Fibroblast of mammary gland (primary cell): ENCODE results near the gene PDE6A.
"Not testable (repeated sequence)": the region's sequence is repeated elsewhere in the genome, so short reads cannot be mapped to it uniquely, and the experiment has no call there.

Experiments
- DNase-seq: peaks from one replicate; pipeline ENCODE4 v3.0.0-alpha.2; 2010; ENCODE audit warnings: low read depth
- H3K4me3 ChIP-seq: 2 replicates; pipeline ENCODE4 v1.5.1; 2011; ENCODE audit warnings: low read depth, mild to moderate bottlenecking, low read length, moderate library complexity; ENCODE audit not compliant: control insufficient read depth
- CTCF ChIP-seq: conservative IDR thresholded peaks from 2 replicates; pipeline ENCODE4 v1.5.1; 2011; ENCODE audit warnings: low read depth, low read length, inconsistent platforms; ENCODE audit not compliant: control insufficient read depth, insufficient read depth

The PDE6A gene

GRCh38 chr5:149954798-149955197 is 10.2 kb upstream of the PDE6A start:
- no peak for DNase-seq
- no peak overlapping the region for H3K4me3 ChIP-seq
- TF ChIP-seq CTCF, result no peak

- H3K4me3 ChIP-seq, result no peak overlapping the region
- DNase-seq, result no peak
- no peak for TF ChIP-seq CTCF
Measured at GRCh38 chr5:149953436-149954121, 9.0 kb upstream of the PDE6A start.

- no peak for TF ChIP-seq CTCF
- no peak for DNase-seq
- H3K4me3 ChIP-seq, result no peak overlapping the region
Measured at GRCh38 chr5:149951138-149951749, 6.7 kb upstream of the PDE6A start.

DNA sequence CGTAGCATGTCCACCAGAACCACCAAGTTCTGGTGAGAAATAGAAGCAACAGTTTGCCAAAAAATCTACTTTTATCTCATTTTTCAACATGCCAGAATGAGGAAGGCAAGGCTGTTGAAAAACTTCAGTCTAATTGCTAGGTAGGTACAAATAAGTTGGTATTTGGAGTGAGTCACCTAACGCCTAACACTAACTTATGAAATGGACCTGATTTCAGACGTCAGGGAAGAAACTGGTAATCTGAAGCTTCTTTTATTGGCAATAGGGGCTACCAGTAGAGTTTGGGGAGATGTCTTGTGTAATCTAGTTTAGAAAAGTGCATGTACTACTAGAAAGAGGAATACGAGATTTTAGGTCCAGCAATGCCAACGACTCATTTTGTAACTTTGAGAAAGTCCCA is 4.4 kb upstream of the PDE6A start:
- no peak for DNase-seq
- no peak overlapping the region for H3K4me3 ChIP-seq
- TF ChIP-seq CTCF, result no peak

GRCh38 chr5:149946118-149946517 is 1.5 kb upstream of the PDE6A start:
- no peak for TF ChIP-seq CTCF

DNA sequence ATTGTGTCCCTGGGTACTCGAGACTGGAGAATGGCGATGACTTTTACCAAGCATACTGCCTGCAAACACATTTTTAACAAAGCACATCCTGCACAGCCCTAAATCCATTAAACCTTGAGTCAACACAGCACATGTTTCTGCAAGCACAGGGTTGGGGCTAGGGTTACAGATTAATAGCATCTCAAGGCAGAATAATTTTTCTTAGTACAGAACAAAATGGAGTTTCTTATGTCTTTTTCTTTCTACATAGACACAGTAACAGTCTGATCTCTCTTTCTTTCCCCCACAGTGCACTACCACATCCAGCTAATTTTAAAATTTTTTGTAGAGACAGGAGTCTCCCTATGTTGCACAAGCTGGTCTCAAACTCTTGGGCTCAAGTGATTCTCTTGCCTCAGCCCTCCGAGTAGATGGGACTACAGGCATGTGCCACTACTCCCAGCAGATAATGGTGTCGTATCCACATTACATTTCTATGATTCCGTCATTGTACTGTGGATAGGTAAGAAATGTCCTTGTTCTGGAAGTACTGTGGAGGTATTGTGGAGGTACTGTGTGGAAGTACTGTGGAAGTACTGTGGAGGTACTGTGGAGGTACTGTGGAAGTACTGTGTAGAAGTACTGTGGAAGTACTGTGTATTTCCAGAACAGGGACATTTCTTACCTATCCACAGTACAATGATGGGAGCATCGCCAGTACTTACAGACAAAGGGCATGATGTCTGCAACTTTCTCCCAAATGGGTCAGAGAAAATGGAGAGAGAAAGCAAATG is 1.2 kb downstream of the PDE6A start:
- DNase-seq, result not testable (repeated sequence)

More at GRCh38 chr5:149946118-149946517, 1.5 kb upstream of the PDE6A start:
- H3K4me3 ChIP-seq, result no peak overlapping the region
- no peak for DNase-seq

DNA sequence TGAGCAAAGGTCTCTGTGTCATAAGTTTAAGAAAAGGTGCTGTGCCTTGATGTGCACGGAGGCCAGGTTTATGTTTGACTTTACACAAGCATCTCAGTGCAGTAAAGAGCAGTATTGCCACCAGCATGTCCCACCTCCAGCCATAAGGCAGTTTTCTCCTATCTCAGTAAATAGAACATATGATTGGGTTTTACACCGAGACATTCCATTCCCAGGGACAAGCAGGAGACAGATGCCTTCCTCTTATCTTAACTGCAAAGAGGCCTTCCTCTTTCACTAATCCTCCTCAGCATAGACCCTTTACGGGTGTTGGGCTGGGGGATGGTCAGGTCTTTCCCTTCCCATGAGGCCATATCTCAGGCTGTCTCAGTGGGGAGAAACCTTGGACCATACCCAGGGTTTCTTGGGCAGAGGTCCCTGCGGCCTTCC is 1.8 kb downstream of the PDE6A start:
- H3K4me3 ChIP-seq, DNase-seq: not testable (repeated sequence)

More for the DNA sequence above, 1.2 kb downstream of the PDE6A start:
- H3K4me3 ChIP-seq, result not testable (repeated sequence)
